Left ventricle myocardium inferior (tissue), 1 donor: ENCODE data around the gene PFDN2. TPM values are rescaled to one million over a fixed set of nuclear protein-coding genes. Genes with fewer than 3 reads are reported as not detected.

Experiments
- DNase-seq: peaks from one replicate; pipeline ENCODE4 v3.0.0-alpha.2; 2020
- H3K27ac ChIP-seq: fragments of 200-600 bp; replicated peaks from 2 replicates; pipeline ENCODE4 v1.8.0; 2021
- H3K27me3 ChIP-seq: fragments of 200-600 bp; 2 replicates; pipeline ENCODE4 v1.8.0; 2021; ENCODE audit warnings: low read depth
- H3K36me3 ChIP-seq: fragments of 200-600 bp; 2 replicates; pipeline ENCODE4 v1.8.0; 2021
- H3K4me1 ChIP-seq: fragments of 200-600 bp; 2 replicates; pipeline ENCODE4 v1.8.0; 2021
- H3K4me3 ChIP-seq: fragments of 200-600 bp; 2 replicates; pipeline ENCODE4 v1.8.0; 2021; ENCODE audit warnings: mild to moderate bottlenecking, moderate library complexity
- H3K9me3 ChIP-seq: fragments of 200-600 bp; replicated peaks from 2 replicates; pipeline ENCODE4 v1.8.0; 2021
- intact Hi-C: fragments of 100-400 bp; cut with micrococcal nuclease; formaldehyde crosslinking; loops from one replicate; pipeline ENCODE4 v1.11.0; 2022
- total RNA-seq: library from RNA; stranded (reverse); fragmentation: NEBNext Ultra II Directional; extraction: Animal tissue kit (Norgen Biotek cat#: 25700); gene quantifications from one replicate; pipeline ENCODE4 v1.2.1, GENCODE V29; 2021
- TF ChIP-seq, protein P1 (sequence below): fragments of 200-600 bp; IDR thresholded peaks from 2 replicates; pipeline ENCODE4 v1.8.0; 2021; ENCODE audit warnings: antibody characterized with exemption, mild to moderate bottlenecking, borderline replicate concordance
- donor health status: DM: no; HTN: yes; CAD: no; lungs with severe emphysema.

PFDN2 gene
- total RNA-seq, 1 donor from 2014 or later = 62.5 TPM

DNA sequence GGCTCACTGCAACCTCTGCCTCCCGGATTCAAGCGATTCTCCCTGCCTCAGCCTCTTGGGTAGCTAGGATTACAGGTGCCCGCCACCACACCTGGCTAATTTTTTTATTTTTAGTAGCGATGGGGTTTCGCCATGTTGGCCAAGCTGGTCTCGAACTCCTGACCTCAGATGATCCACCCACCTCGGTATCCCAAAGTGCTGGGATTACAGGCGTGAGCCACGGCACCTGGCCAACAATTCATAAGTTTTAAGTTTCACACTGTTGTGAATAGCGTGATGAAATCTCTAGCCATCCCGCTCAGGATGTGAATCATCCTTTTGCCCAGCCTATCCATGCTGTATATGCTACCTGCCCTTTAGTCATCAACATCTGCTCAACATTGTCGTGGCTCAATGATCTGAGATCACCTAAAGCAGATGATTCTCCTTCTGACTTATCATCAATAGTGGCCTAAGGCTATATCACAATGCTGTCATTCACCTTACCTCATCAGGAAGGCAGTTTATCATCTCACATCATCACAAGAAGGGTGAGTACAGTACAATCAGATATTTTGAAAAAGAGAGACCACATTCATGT is 2.6 kb downstream of the PFDN2 start:
- peaks cover 4% of the 10 kb centered on the region for H3K36me3 ChIP-seq
- no peaks in the 10 kb centered on the region for H3K27me3 ChIP-seq
- intact Hi-C loops = no loop called here
- peaks cover 90% of the 10 kb centered on the region for H3K4me1 ChIP-seq
- TF ChIP-seq, protein P1, sequence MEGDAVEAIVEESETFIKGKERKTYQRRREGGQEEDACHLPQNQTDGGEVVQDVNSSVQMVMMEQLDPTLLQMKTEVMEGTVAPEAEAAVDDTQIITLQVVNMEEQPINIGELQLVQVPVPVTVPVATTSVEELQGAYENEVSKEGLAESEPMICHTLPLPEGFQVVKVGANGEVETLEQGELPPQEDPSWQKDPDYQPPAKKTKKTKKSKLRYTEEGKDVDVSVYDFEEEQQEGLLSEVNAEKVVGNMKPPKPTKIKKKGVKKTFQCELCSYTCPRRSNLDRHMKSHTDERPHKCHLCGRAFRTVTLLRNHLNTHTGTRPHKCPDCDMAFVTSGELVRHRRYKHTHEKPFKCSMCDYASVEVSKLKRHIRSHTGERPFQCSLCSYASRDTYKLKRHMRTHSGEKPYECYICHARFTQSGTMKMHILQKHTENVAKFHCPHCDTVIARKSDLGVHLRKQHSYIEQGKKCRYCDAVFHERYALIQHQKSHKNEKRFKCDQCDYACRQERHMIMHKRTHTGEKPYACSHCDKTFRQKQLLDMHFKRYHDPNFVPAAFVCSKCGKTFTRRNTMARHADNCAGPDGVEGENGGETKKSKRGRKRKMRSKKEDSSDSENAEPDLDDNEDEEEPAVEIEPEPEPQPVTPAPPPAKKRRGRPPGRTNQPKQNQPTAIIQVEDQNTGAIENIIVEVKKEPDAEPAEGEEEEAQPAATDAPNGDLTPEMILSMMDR = no peak
- DNase-seq = no peak
- no peak overlapping the region for H3K27ac ChIP-seq
- no peak overlapping the region for H3K4me3 ChIP-seq
- no peaks in the 10 kb centered on the region for H3K9me3 ChIP-seq

DNA sequence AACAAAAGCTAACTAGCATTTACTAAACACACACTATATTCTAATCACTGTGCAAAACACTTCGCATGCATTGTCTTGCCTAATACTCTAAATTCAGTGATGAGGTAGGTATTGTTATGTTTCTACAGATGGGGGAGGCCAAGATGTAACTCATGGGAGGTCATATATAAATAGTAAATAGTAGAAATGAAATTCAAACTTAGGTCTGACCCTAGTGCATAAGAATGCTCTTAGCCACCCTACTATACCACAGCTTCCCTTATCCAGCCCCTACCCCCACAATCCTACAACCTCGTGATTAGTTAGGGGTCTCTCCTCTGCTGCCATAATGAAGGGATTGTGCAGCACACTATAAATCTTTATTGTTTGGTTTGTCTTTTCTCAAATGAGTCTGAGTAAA is 3.3 kb downstream of the PFDN2 start:
- H3K4me1 ChIP-seq = peaks cover 84% of the 10 kb centered on the region
- intact Hi-C loops = no loop called here
- TF ChIP-seq, protein P1 = no peak
- H3K4me3 ChIP-seq = no peak overlapping the region
- no peaks in the 10 kb centered on the region for H3K9me3 ChIP-seq
- H3K36me3 ChIP-seq = peaks cover 7% of the 10 kb centered on the region
- H3K27ac ChIP-seq = no peak overlapping the region
- DNase-seq = no peak
- H3K27me3 ChIP-seq = no peaks in the 10 kb centered on the region

DNA sequence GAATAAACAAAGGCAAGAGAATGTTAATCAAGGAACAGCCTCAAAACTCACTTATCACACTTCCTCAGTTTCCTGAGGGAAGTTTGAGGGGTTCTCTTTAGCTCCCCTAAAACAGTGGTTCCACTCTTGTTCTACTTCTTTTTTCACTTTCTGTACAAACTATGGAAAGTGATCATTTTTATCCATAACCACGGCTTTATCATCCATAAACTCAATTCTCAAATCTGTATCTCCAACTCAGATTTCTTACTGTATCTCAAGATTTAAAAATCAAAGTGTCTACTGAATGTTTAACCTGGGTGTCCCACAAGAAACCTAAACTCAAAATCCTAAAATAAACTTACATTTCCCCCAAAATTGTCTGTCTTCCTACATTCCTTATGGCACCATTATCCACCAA is 3.9 kb downstream of the PFDN2 start:
- Histone ChIP-seq H3K4me1 (peaks cover 77% of the 10 kb centered on the region), H3K4me3 (no peak overlapping the region), H3K9me3 (no peaks in the 10 kb centered on the region), H3K27ac (no peak overlapping the region), H3K27me3 (no peaks in the 10 kb centered on the region), H3K36me3 (peaks cover 10% of the 10 kb centered on the region)
- intact Hi-C loops = no loop called here
- no peak for DNase-seq
- TF ChIP-seq, protein P1 = no peak

DNA sequence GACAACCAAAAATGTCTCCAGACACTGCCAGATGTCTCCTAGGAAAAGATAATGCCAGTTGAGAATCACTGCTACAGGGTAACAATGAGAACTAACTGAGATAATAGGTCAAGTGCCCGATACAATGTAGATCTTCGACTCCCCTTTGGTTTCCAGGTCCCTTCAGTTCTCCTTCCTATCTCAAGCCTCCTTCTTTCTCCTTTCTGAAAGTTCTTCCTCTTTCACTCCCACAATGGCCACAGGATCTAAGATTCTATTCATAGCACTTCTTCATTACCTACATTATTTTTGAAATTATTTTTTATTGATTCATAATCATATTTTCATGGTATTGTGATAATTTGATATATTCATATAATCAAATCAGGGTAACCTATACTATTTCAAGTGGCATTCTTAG is 6.3 kb downstream of the PFDN2 start:
- TF ChIP-seq, protein P1 = no peak
- no peak overlapping the region for H3K27ac ChIP-seq
- peaks cover 53% of the 10 kb centered on the region for H3K4me1 ChIP-seq
- no peaks in the 10 kb centered on the region for H3K27me3 ChIP-seq
- DNase-seq = no peak
- H3K9me3 ChIP-seq = no peaks in the 10 kb centered on the region
- intact Hi-C loops = no loop called here
- H3K4me3 ChIP-seq = no peak overlapping the region
- H3K36me3 ChIP-seq = peaks cover 10% of the 10 kb centered on the region

DNA sequence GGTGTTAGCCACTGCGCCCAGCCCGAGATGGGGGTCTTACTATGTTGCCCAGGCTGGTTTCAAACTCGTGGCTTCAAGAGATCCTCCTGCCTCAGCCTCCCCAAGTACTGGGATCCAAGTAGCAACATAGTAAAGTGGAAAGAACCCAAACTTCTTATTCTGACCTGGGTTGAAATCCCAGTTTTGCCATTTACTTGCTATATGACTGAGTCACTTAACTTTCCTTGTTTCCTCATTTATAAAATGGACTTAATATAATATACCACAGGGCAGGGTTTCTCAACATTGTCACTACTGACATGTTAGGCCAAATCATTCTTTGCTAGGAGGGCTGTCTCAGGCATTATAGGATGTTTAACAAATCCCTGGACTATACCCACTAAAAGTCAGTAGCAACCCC is 6.7 kb downstream of the PFDN2 start:
- peaks cover 49% of the 10 kb centered on the region for H3K4me1 ChIP-seq
- no peak for DNase-seq
- H3K36me3 ChIP-seq = peaks cover 10% of the 10 kb centered on the region
- H3K27me3 ChIP-seq = no peaks in the 10 kb centered on the region
- no peak overlapping the region for H3K4me3 ChIP-seq
- intact Hi-C loops = no loop called here
- TF ChIP-seq, protein P1 = no peak
- no peaks in the 10 kb centered on the region for H3K9me3 ChIP-seq
- no peak overlapping the region for H3K27ac ChIP-seq
